HG03460 (cell line): ENCODE results near the gene CASKIN1.

Source experiments
- ATAC-seq: cut with Tn5 transposase; IDR thresholded peaks from one replicate; pipeline ENCODE4 v1.9.1; 2021; ENCODE audit not compliant: unreplicated experiment

CASKIN1 gene

DNA sequence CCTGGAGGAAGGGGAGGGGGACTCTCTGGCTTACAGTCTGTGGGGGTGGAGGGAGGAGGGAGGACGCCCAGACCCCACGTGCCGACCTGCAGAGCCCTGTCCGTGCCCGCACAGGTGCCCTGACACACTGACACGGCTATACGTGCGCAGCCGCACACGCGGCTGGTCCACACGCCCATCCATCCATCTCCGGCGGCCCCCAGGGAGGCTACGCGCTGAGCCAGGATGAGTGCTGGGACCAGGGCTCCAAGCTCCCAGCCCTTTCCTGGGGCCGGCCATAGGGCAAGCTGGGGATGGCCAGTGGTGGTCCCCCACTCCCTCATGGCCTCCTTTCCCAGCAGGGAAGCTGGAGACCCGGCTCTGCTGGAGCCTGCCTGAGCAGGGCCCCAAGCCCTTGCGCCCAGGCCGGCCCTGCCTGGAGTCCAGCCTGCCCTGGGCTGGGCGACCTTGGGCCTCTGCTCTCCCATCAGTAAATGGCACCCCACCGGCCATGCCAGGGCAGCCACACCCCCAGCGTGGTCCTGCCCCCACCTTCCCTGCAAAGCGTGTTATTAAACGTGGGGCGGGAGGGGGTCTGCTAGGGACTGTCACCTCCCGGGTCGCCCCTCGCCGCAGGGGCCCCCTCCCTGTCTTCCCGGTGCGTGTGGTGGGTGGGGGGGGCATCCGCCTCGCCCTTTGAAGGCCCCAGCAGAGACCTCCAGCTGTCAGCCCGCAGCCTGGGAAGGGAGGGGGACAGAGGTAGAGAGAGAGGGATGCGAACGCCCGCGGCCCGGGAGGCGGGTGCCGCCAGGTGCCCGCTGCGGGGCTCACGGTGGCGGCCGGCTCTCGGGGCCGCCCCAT lies 863 bp downstream of the CASKIN1 start:
- ATAC-seq: no peak

GRCh38 chr16:2194852-2195321 lies 1.5 kb downstream of the CASKIN1 start:
- ATAC-seq: no peak

- ATAC-seq: no peak
Measured at GRCh38 chr16:2194166-2194834, 2.1 kb downstream of the CASKIN1 start.

GRCh38 chr16:2191446-2191706 lies 5.0 kb downstream of the CASKIN1 start:
- ATAC-seq: no peak

DNA sequence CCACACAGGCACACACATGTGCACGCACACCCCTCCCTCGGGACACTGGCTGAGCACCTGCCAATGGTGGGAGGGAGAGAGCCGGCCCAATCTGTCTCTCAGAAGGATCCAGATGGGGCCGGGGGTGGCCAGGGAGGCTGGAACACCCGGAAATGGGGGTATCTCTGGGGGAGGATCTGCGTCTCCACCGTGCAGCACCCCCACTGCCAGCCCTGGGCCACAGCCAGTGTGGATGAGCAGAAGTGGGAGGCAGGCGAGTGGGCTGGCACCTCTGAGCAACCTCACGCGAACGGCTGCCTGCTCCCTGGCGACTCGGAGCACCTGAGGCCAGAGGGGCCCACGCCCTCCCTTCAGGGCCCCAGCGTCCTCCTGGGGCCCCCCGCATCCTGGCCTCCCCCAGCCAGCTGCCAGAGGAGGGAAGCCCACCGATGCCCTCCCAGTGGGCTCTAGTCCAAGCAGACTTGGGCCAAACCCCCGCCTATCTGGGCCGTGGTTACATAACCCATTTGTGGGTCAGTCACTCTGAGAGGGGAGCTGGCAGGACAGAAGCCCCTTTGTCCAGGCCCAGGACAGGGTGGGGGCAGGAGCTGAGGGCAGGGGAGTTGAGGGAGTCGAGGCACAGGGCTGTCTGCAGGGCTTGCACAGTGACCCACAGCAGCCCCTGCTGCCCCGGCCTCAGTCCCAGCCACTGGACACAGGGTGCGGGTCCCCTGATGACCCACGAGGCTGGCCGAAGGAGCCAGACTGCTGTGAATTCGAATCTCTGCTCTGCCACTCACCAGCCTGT lies 5.6 kb downstream of the CASKIN1 start:
- no peak for ATAC-seq

DNA sequence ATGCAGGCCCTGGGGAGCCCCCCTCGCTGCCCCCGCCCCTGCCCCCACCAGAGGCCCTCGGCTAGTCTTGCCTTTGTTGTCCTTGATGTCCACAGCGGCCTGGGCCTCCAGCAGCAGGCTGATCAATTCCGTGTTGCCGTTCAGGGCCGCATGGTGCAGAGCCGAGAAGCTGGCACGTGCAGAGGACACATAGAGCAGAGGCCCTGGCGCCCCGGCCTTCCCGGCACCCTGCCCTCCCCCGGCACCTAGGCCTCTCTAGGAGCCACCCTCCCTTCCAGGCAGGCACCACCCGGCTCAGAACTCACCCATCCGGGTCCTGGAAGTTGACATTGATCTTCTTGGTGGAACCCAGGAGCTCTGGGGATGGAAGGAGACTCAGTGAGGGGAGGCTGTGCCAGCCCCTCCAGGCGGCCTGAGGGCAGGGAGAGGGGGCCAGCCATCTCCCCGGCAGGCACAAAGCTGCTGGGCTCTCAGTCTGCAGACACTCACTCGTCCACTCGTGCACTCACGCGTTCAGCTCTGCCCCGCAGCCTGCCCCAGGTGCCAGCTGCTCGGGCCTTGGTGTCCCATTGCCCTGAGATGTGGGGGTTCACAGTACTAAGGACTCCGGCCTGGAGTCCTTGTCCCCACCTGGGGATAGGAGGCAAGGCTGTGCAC lies 6.3 kb downstream of the CASKIN1 start:
- ATAC-seq: no peak

GRCh38 chr16:2189252-2189893 lies 7.0 kb downstream of the CASKIN1 start:
- ATAC-seq: no peak

- ATAC-seq: no peak
Measured at GRCh38 chr16:2188395-2188794, 8.0 kb downstream of the CASKIN1 start.

DNA sequence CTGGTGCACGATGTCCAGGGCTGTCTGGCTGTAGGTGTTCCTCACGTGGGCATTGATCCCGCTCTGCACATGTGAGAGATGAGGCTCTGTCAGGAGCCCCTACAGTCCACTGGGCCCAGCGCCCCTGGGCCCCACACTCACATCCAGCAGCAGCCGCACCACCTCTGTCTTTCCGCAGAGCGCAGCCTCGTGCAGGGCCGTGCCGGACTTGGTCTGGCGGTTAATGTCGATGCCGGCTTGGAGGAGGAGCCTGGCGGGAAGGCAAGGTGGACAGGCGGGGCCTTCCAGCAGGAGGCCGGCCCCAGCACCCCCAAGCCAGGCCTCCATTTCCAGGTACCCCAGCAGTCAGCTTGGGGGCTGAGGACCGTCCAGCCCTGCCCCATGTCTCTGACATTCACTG lies 9.2 kb downstream of the CASKIN1 start:
- ATAC-seq: no peak

DNA sequence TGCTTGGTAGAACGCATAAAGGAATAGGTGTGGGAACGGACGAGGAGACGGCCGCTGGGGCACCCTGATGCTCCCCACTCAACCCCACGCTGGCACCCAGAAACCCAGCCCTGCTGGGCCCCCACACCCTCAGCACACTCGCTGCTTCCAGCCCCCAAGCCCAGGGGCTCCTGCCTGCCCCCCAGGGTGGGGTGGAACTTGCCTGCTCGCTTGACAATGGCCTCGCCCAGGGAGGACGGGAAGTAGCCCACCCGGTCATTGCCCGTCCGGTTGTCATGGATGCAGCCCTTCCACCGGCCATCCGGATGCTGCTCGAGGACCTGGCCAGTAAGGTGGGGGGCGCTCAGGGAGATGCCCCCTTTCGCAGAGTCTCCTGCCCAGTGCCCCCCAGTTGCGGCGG lies 9.9 kb downstream of the CASKIN1 start:
- ATAC-seq: no peak

DNA sequence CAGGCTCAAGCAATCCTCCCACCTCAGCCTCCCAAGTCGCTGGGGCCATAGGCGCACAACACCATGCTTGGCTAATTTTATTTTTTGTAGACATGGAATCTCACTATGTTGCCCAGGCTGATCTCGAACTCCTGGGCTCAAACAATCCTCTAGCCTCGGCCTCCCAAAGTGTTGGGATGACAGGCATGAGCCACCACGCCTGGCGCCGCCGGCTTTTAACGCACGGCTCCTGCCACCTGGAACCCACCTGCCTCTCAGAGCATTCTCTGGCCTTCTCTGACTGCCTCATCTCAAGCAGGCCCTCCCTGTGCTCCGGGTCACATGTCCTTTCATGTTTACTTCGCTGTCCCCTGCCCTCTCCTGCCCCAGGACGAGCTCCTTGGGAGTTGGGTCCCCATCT lies 10.3 kb downstream of the CASKIN1 start:
- no peak for ATAC-seq

- ATAC-seq: no peak
Measured at GRCh38 chr16:2184962-2185361, 11.4 kb downstream of the CASKIN1 start.

DNA sequence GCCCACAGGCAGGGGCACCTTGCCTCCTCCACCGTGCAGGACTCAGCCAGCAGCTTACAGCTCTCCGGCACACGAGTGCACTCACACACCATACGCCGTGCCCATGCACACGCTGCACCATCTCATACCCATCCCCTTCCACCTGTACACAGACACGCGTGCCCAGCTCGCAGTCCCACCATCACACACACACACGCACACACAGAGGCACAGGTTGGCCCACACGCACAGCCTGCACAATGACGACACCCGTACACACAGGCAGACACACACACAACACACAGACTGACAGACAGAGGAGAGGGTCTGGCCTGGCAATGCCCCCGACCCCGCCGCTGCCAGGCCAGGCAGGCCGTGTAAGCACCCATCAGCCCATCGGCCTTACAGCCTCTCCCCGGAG lies 12.1 kb downstream of the CASKIN1 start:
- no peak for ATAC-seq

- ATAC-seq: no peak
Measured at GRCh38 chr16:2183671-2184070, 12.7 kb downstream of the CASKIN1 start.

GRCh38 chr16:2181952-2182351 lies 14.5 kb downstream of the CASKIN1 start:
- ATAC-seq: no peak

DNA sequence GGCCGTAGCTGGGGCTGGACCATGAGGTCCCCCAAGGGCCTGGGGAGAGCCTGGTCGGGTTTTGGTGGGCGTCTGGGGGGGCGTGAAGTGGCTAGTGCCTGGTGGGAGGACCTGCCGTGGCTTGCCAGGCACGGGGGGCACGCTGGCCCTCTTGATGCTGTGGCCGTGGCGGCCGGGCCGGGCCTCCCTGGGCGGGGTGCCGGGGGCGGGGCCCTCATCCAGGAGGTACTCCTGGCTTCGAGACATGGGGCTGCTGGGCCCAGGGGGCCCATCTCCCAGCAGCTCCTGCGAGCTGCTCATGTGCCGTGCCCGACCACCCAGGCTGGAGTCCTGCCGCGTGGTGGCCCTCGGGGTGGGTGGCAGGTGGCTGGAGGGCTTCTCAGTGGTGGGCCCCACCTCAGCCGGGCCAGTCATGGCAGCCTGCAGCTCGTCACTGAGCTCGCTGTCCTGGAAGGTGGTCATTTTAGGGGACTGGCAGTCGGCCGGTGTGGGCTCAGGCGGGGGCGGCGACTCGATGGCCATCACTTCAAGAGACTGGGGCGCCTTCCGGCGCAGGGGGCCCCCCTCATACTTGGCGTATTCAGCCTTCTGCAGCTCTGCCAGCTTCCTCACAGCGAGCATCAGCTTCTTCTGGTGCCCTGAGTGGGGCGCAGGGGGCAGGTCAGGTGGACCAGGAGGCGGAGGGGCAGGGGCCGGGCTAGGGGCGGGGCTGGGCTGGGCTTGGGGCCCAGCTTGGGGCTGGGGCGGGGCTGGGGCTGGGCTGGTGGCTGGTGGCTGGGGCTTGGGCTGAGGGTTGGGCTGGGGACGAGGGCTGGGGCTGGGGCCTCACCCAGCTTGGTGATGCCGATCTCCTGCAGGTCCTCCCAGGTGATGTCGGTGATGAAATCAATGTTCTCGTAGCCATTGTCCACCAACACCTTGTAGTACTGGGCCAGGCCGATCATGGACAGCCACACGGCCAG lies 15.2 kb downstream of the CASKIN1 start:
- no peak for ATAC-seq

DNA sequence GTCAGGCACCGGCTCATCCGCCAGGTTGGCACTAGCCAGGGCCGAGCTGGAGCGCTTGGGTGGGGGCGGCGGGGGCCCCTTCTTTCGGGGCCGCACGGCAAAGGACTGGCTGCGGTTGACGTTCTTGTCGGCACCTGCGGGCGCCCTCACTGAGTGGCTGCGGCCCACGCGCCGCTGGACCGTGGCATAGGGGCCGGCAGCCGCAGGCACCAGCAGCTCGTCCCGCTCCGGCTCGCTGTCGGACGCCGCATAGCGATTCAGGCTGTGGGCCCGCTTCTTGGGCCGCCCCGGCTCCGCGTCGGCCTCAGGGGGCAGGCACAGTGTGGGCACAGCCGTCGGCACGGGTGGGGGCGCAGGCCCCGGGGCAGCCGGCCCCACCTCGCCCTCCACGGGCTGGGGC lies 15.9 kb downstream of the CASKIN1 start:
- ATAC-seq: no peak

DNA sequence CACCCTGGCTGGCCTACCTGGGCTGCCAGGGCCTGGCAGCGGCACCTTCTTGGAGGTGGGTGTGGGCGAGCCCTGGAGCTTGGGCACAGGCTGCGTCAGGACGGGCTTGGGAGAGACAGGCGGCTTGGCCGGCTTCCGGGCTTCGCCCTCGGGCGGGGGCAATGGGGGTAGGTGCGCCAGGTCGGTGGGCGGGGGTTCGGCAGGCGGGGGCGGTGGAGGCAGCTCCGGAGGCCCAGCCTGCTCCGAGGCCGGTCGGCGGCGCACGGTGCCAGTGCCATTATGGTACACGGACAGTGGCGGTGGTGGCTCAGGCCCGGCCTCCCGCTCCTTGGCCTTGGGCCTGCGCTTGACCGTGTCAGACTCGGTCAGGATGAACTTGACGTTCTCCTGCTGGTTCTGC lies 16.8 kb downstream of the CASKIN1 start:
- no peak for ATAC-seq

DNA sequence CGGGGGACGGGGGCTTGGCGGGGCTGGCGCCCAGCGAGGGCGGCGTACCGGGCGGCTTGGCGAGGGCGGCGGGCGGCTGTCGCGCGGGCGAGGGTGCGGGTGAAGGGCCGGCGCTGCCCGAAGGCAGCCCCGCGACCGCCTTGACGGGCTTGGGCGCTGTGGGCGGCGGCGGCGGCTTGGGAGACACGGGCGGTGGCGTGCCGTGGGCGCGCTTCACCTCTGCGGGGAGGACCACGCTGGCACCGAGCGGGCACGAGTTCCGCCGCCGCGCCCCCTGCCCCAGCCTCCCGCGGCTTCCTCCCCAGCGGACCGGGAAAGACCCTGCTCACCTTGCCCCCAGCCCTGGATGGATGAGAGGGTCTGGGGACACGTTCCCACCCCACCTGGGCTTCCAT lies 17.3 kb downstream of the CASKIN1 start:
- ATAC-seq: no peak
